GM19025 (cell line): ENCODE results near the gene ZKSCAN1.
"Not testable (repeated sequence)": the region's sequence is repeated elsewhere in the genome, so short reads cannot be mapped to it uniquely, and the experiment has no call there.

Source experiments
- ATAC-seq: cut with Tn5 transposase; IDR thresholded peaks from one replicate; pipeline ENCODE4 v1.9.1; 2021; ENCODE audit warnings: mild to moderate bottlenecking, low read depth, moderate library complexity; ENCODE audit not compliant: unreplicated experiment

ZKSCAN1 gene

DNA sequence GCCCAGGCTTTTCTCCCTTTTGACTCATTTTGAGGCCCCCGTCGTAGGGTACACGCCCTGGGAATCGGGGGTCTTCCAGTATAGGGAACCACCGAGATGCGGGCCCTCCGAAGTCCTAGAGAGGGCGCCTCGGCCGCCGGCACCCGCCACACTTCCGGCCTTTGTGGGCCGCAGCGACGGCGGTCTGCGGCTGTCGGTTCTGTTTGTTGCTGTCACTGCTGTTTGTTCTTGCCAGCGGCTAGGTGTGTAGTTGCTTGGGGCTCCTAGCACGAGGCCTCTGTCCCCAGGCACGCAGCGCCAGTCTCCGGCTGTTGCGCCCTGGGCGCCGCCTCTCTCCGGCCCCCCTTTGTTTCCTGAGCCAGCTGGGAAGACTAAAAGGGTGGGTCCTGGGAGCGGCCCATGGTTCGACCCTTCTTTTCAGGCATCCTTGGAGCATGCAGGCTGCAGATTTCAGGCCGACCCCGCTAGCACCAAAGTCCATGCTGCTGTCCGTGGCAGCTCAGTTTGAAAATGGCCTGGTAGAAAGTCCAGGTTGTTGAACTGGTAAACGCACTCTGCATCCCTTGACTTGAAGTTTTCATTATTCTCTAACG is 17.8 kb upstream of the ZKSCAN1 start:
- no peak for ATAC-seq

DNA sequence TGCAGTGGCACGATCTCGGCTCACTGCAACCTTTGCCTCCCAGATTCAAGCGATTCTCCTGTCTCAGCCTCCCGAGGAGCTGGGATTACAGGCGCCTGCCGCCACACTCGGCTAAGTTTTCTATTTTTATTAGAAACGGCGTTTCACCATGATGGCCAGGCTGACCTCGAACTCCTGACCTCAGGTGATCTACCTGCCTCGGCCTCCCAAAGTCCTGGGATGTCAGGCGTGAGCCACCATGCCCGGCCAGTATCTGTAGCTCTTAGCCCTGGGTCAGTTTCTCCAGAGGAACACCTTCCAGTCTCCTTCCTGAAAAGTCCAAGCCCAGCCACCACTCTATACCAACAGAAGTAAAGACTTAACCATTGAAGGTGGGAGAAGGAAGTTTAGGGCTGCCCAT is 15.2 kb upstream of the ZKSCAN1 start:
- no peak for ATAC-seq

DNA sequence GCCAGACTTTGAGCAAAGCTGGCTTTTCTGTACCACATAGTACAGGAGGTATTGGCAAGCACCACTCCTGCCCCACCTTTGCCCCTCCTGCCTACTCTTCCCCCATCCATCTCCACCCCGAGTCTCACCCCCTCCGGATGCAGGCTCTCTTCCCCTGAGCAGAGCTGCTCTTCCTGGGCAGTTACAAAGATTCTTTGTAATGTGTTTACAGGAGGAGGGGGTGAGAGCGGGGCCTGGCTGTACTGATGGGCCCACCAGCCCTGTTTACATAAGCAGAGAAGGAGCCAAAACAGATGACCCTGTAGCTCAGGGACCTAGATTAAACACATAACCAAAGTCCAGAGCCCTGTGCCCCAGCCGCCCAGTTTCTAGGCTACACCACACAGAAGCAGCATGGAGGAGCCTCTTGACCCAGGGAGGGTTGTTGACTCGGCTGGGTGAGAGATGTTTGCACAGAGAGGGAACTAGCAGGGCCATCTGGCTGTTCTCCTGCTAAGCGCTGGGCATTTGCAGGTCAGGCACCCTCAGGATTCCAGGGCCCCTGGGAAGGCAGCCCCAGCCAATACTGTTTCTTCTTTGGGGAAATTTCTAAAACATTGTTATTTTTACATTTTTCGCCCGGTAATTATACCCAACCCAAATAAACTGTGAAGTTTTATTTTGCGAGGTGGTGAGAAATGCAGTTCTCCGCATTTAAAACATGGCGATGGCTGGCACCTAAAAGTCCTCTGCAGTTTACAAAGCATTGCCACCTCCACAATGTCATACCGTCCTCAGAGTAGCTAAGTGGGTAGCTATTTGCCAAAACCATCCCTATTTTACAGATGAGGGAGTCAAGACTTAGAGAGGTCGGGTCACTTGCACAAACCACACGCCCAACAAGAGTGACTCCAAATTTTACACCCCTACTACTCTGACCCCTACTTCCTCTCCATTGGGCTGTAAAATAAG is 11.4 kb upstream of the ZKSCAN1 start:
- no peak for ATAC-seq

DNA sequence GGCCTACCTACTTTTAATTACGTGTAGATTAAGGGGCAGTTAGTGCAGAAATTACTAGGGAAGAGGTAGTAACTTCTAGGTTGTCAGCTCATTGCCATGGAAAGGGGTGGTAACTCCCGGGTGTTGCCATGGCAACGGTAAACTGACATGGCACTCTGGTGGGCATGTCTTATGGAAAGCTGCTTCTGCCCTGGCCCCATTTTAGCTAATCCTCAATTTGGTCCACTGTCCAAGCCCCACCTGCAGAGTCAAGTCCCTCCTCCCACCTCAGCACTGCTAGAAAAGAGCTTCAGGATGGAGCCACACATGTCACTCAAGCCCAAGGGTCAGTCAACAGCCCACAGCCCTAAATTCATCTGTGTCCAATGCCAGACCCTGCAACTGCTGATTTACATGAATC is 7.5 kb upstream of the ZKSCAN1 start:
- ATAC-seq: no peak

DNA sequence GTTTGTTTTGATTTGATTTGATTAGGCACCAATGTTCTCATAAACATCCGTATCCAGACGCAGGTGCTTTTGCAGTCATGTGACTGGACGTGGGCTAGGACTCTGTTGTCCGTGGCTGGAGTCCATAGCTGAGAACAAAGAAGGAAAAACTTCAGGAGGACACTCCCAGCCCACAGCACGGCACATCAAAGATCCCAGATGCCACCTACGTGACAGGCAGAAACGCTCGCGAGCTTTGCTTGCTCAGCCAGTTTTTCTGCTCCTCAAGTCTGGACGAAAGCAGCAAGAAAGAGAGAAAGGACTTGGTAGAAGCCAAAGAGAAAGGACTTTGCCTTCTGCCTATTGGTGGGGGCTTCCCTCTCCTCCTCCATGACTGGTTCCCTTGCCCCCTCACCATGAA is 6.9 kb upstream of the ZKSCAN1 start:
- no peak for ATAC-seq

DNA sequence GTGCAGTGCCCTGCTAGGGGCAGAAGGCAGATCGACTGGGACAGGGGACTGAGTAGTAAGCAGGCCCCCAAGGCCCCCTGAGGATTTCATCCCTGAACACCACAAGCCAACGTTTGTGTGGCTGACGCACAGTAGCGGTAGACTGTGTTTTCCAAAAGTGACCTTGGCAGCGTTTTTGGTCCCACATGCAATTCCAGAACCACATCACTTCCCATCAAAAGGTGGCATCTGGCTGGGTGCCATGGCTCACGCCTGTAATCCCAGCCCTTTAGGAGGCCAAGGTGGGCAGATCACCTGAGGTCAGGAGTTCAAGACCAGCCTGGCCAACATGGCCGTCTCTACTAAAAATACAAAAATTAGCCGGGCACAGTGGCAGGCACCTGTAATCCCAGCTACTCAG is 5.4 kb upstream of the ZKSCAN1 start:
- ATAC-seq: not testable (repeated sequence)

DNA sequence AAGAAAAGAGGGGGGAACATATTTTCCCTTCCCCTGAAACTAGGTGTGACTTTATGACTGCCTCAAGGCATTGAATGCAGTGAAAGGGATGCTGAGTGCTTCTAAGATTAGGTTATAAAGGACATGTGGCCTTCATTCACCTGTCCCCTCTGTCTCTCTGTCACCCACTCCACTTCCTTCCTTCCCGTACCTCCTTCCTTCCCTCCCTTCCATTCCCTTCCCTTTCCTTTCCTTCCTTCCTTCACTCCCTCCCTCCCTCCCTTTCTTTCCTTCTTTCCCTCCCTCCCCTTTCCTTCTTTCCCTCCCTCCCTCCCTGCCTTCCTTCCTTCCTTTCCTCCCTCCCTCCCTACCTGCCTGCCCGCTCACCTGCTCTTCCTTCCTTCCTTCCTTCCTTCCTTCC is 4.5 kb upstream of the ZKSCAN1 start:
- ATAC-seq: no peak

DNA sequence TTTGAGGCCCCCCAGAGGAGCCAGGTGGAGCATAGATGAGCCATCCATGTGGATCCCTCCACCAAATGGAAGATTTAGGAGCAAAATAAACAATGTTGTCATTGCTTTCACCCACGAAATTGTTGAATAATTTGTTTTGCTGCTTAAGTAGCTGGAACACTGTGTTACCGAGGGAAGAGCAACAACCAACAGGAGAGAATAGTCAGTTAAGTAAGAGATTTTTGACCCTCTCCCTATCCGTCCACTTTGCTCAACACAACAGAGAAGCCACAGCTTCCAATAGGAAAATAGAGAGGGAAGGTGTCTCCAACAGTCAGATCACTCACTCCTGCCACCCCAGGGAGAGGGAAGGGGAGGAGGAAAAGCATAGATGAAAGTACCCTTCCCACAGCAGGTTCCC is 3.9 kb upstream of the ZKSCAN1 start:
- ATAC-seq: no peak

DNA sequence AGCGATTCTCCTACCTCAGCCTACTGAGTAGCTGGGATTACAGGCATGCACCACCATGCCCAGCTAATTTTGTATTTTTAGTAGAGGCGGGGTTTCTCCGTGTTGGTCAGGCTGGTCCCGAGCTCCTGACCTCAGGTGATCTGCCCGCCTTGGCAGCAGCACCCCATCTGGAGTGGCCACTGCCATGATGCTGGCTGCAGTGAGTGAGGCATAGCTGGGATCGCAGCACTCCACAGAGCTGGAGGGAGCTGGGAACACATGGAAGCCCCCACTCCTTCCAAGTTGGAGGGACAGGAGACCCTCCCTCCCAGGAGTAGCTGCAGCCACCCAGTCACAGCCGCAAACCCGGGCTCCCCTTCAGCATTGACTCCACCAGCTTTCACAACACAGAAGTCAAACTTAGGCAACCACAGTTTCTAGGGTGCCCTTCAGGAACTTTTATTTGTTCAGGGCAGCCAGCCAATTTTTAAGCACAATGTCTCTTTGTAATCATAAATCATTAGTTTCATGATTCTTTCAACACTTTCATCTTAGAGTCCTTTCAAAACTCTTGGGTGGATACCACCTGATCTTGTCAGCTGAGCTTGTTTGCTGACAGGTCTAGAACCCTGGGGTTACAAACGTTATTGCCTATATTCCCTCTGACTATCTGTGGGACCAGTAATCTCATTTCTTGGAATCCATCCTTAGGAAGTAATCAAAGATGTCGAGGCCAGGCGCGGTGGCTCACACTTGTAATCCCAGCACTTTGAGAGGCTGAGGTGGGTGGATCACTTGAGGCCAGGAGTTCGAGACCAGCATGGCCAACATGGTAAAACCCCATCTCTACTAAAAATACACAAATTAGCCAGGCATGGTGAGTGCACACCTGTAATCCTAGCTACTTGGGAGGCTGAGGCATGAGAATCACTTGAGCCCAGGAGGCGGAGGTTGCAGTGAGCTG is 2.7 kb upstream of the ZKSCAN1 start:
- not testable (repeated sequence) for ATAC-seq

DNA sequence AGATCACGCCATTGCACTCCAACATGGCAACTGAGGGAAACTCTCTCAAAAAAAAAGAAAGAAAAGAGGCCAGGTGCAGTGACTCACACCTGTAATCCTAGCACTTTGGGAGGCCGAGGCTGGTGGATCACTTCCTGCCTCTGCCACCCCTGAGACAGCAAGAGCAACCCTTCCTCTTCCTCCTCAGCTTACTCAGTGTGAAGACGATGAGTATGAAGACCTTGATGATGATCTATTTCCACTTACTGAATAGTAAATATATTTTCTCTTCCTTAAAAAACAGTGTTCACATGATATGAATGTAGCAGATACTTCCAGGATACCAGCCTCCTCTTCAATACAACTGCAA is 2.1 kb upstream of the ZKSCAN1 start:
- ATAC-seq: no peak

DNA sequence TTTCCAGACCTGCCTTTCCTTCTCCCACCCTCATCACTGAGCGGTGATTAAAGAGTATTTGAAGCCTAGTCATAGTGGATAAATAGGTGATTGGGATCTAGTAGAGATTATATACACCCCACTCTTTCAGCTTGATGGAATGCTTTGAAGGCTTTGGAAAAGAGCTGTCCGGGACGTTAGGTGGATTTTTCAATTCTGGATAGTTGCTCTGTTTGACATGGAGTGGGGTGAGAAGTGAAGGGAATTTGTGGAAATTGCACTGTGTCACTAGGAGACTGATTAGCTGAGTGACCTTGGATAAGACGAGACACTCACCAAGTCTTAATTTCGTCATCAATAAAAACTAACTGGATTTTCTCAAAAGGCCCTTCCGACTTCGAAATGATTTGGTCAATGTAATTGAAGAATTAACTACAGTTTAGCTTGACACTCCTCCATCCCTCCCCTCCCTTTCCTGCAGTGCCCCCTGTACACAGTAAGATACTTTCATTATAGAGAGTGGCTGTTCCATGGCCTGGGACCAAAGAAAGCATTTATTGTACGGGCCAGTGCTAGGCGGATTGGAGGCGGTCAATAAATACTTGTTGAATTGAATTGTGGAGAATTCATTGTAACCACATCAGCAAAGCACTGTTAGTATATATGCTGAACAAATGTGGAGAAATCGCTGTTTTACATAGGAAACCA is 962 bp downstream of the ZKSCAN1 start:
- no peak for ATAC-seq

DNA sequence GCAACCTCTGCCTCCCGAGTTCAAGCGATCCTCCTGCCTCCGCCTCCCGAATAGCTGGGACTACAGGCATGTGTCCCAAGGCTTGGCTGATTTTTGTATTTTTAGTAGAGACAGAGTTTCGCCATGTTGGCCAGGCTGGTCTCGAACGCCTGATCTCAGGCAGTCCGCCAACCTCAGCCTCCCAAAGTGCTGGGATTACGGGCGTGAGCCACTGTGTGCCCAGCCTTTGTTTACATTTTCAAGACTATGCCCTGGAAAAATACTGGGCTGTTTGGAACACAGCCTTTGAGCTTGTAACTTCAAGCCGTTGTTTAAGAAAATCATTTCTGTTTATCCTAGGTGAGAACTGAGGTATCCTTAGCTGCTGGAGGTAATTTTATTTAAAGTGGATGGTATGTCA is 1.9 kb downstream of the ZKSCAN1 start:
- ATAC-seq: no peak

DNA sequence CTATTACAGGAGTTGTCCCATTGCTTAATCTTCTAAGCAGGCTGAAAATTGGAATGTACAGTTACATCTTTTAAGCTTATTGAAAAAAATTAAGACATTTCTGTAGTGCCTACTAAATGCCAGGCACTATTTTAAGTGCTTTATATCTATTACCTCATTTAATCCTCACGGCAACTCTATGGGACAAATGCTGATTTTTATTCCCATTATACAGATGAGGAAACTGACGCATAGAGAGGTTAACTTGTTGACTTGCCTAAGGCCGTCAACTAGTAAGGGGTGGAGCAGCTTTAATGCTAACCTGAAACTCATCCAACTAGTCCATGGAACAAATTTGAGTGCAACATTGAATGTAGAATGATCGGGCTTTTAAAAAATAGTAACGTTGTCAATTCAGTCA is 2.5 kb downstream of the ZKSCAN1 start:
- ATAC-seq: no peak

DNA sequence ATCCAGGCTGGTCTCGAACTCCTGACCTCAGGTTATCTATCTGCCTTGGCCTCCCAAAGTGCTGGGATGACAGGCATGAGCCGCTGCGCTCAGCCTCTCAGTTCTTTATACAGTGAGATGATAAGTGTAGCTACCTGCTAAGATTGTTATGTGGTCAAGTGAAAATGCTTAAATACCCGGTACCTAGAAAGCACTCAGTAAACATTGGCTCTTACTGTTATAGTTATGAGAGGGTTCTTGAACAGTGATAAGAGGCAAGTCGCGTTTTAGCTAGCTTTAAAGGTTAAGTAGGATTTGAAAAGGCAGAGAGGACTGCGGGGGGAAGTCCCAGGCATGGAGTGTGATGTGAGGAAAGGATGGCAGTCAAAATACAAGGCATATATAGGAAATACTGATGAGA is 4.5 kb downstream of the ZKSCAN1 start:
- ATAC-seq: no peak

DNA sequence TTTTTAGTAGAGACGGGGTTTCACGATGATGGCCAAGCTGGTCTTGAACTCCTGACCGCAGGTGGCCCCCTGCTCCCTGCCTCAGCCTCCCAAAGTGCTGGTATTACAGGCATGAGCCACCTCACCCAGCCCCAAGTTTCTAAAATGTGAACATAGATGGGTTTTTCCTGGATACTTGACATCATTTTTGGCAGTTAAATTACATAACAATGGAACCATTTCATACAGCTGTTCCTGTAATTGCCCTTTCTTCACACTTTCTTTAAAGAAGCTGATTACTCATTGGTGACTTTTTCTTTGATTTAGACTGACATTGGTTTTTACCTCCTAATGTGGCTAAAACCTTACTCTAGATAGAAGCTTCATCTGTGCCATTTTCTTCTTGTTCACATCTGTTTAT is 5.9 kb downstream of the ZKSCAN1 start:
- no peak for ATAC-seq

DNA sequence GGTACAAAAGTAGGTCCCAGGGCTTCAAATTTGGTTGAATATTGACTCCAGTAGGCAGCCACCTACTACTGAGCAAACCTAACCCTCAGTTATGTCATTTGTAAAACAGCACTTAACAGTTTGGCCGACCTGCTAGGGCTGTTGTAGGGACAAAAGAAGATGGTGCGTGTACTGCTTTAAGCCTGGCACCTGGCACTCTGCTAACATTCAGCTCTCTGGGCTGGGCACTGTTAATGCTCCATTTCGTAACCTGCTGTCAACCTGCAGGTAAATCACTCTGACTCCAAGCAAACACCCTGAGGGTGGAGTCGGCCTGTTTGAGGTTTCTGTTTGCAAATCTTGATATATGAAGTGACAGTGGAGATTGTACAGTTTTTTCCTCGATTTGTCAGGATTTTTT is 7.2 kb downstream of the ZKSCAN1 start:
- no peak for ATAC-seq

DNA sequence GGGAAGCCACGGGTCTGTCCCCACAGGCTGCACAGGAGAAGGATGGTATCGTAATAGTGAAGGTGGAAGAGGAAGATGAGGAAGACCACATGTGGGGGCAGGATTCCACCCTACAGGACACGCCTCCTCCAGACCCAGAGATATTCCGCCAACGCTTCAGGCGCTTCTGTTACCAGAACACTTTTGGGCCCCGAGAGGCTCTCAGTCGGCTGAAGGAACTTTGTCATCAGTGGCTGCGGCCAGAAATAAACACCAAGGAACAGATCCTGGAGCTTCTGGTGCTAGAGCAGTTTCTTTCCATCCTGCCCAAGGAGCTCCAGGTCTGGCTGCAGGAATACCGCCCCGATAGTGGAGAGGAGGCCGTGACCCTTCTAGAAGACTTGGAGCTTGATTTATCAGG is 8.1 kb downstream of the ZKSCAN1 start:
- no peak for ATAC-seq

DNA sequence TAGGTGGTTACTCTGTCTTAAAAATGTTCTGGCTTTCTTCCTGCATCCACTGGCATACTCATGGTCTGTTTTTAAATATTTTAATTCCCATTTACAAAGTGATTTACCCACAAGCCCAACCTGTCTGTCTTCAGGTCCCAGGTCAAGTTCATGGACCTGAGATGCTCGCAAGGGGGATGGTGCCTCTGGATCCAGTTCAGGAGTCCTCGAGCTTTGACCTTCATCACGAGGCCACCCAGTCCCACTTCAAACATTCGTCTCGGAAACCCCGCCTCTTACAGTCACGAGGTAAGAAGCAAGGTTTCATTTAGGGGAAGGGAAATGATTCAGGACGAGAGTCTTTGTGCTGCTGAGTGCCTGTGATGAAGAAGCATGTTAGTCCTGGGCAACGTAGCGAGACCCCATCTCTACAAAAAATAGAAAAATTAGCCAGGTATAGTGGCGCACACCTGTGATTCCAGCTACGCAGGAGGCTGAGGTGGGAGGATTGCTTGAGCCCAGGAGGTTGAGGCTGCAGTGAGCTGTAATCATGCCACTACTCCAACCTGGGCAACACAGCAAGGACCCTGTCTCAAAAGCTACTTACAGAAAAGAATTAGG is 8.7 kb downstream of the ZKSCAN1 start:
- ATAC-seq: no peak

DNA sequence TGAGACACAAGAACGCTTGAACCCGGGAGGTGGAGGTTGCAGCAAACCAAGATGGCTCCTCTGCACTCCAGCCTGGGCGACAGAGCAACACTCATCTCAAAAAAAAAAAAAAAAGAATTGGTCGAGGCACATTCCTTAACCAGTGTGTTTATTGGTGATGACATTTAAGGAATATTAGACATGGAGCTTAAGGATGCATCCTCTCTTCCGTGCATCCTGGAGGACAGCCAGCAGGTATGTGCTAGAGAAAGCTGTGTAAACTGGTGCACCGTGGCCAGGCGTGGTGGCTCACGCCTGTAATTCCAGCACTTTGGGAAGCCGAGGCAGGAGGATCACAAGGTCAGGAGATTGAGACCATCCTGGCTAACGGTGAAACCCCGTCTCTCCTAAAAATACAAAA is 11.8 kb downstream of the ZKSCAN1 start:
- ATAC-seq: no peak

DNA sequence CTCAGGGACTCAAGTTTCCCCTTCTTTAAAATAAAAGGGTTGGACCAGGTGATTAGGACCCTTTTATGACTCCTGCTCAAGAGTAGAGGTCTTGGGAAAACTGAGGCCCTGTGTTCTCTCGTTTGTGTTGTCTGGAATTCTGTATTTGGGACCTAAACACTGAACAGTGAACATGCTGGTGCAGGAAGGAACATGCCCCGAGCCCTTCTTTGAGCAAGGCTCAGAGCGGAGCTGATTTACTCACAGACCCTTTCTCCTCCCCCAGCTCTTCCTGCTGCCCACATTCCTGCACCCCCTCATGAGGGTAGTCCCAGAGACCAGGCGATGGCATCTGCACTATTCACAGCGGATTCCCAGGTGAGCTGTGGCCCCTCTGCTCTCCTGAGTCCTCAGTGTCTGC is 14.2 kb downstream of the ZKSCAN1 start:
- no peak for ATAC-seq
